SJCRH30 (cell line): ENCODE data around the gene NELL1. TPM values are rescaled to one million over a fixed set of nuclear protein-coding genes. Genes with fewer than 3 reads are reported as not detected.

ENCODE experiments used
- DNase-seq, 2 experiments: peaks; one replicate each; pipeline ENCODE4 v3.0.0-alpha.2; 2015 to 2020
- H3K27ac ChIP-seq: fragments of 250-450 bp; sonication (Bioruptor Pico); 2 replicates; pipeline ENCODE4 v1.5.1; 2020; ENCODE audit warnings: mild to moderate bottlenecking, moderate library complexity
- H3K27me3 ChIP-seq: fragments of 250-450 bp; sonication (Bioruptor Pico); 2 replicates; pipeline ENCODE4 v1.5.1; 2020; ENCODE audit warnings: mild to moderate bottlenecking, moderate library complexity
- H3K36me3 ChIP-seq: fragments of 250-450 bp; sonication (Bioruptor Pico); 2 replicates; pipeline ENCODE4 v1.5.1; 2020; ENCODE audit warnings: mild to moderate bottlenecking, moderate library complexity
- H3K4me1 ChIP-seq: fragments of 250-450 bp; sonication (Bioruptor Pico); 2 replicates; pipeline ENCODE4 v1.5.1; 2020; ENCODE audit warnings: mild to moderate bottlenecking, moderate library complexity
- H3K4me3 ChIP-seq: fragments of 250-450 bp; sonication (Bioruptor Pico); 2 replicates; pipeline ENCODE4 v1.5.1; 2020; ENCODE audit warnings: mild to moderate bottlenecking, moderate library complexity
- H3K9me3 ChIP-seq: fragments of 250-450 bp; sonication (Bioruptor Pico); replicated peaks from 2 replicates; pipeline ENCODE4 v1.5.1; 2020; ENCODE audit warnings: mild to moderate bottlenecking, moderate library complexity
- total RNA-seq: library from RNA; depleted of rRNA; stranded (reverse); fragments of >200 nt; shearing (Covaris generic); gene quantifications from 2 replicates; pipeline ENCODE4 v1.2.3, GENCODE V29; 2014

The NELL1 gene
- total RNA-seq, 1 experiment from 2014 or later = 176 TPM

- no peak overlapping the region for H3K4me3 ChIP-seq
- no peaks in the 10 kb centered on the region for H3K4me1 ChIP-seq
- DNase-seq = no peak
- H3K27me3 ChIP-seq = no peaks in the 10 kb centered on the region
- no peaks in the 10 kb centered on the region for H3K36me3 ChIP-seq
- H3K27ac ChIP-seq = no peak overlapping the region
- no peaks in the 10 kb centered on the region for H3K9me3 ChIP-seq
These were observed 742.2 kb downstream of the NELL1 start for GRCh38 chr11:21411597-21411996.

GRCh38 chr11:21412652-21413383 lies 743.4 kb downstream of the NELL1 start:
- DNase-seq = peak; percentile 5 to 17
- no peak overlapping the region for H3K4me3 ChIP-seq
- no peaks in the 10 kb centered on the region for H3K27me3 ChIP-seq
- H3K4me1 ChIP-seq = no peaks in the 10 kb centered on the region
- H3K27ac ChIP-seq = no peak overlapping the region
- H3K9me3 ChIP-seq = no peaks in the 10 kb centered on the region
- H3K36me3 ChIP-seq = no peaks in the 10 kb centered on the region

GRCh38 chr11:21414953-21415352 lies 745.6 kb downstream of the NELL1 start:
- no peaks in the 10 kb centered on the region for H3K36me3 ChIP-seq
- H3K4me3 ChIP-seq = no peak overlapping the region
- no peaks in the 10 kb centered on the region for H3K9me3 ChIP-seq
- H3K27ac ChIP-seq = no peak overlapping the region
- no peaks in the 10 kb centered on the region for H3K27me3 ChIP-seq
- H3K4me1 ChIP-seq = no peaks in the 10 kb centered on the region
- DNase-seq = no peak

- no peaks in the 10 kb centered on the region for H3K27me3 ChIP-seq
- no peak overlapping the region for H3K4me3 ChIP-seq
- no peaks in the 10 kb centered on the region for H3K36me3 ChIP-seq
- H3K9me3 ChIP-seq = no peaks in the 10 kb centered on the region
- no peak overlapping the region for H3K27ac ChIP-seq
- DNase-seq = no peak
- H3K4me1 ChIP-seq = no peaks in the 10 kb centered on the region
These were observed 746.2 kb downstream of the NELL1 start for GRCh38 chr11:21415606-21416005.

- Histone ChIP-seq H3K36me3 (no peaks in the 10 kb centered on the region), H3K27me3 (no peaks in the 10 kb centered on the region), H3K27ac (no peak overlapping the region), H3K9me3 (no peaks in the 10 kb centered on the region), H3K4me3 (no peak overlapping the region), H3K4me1 (no peaks in the 10 kb centered on the region)
- DNase-seq = no peak
These were observed 752.4 kb downstream of the NELL1 start for GRCh38 chr11:21421711-21422329.

GRCh38 chr11:21426931-21427330 lies 757.5 kb downstream of the NELL1 start:
- no peak overlapping the region for H3K4me3 ChIP-seq
- no peaks in the 10 kb centered on the region for H3K27me3 ChIP-seq
- no peaks in the 10 kb centered on the region for H3K9me3 ChIP-seq
- no peaks in the 10 kb centered on the region for H3K4me1 ChIP-seq
- no peak overlapping the region for H3K27ac ChIP-seq
- no peaks in the 10 kb centered on the region; the same call in 1 of the 2 replicates for H3K36me3 ChIP-seq
- DNase-seq = no peak

GRCh38 chr11:21427726-21428125 lies 758.3 kb downstream of the NELL1 start:
- no peak overlapping the region for H3K4me3 ChIP-seq
- H3K27me3 ChIP-seq = no peaks in the 10 kb centered on the region
- H3K36me3 ChIP-seq = no peaks in the 10 kb centered on the region; the same call in 1 of the 2 replicates
- H3K9me3 ChIP-seq = no peaks in the 10 kb centered on the region
- no peak for DNase-seq
- H3K27ac ChIP-seq = no peak overlapping the region
- no peaks in the 10 kb centered on the region for H3K4me1 ChIP-seq

GRCh38 chr11:21428796-21429195 lies 759.4 kb downstream of the NELL1 start:
- DNase-seq = no peak
- Histone ChIP-seq H3K36me3 (no peaks in the 10 kb centered on the region; the same call in 1 of the 2 replicates), H3K4me3 (no peak overlapping the region), H3K27ac (no peak overlapping the region), H3K4me1 (no peaks in the 10 kb centered on the region), H3K27me3 (no peaks in the 10 kb centered on the region), H3K9me3 (no peaks in the 10 kb centered on the region)

- H3K36me3 ChIP-seq = no peaks in the 10 kb centered on the region; the same call in 1 of the 2 replicates
- H3K27me3 ChIP-seq = no peaks in the 10 kb centered on the region
- H3K27ac ChIP-seq = no peak overlapping the region
- H3K4me3 ChIP-seq = no peak overlapping the region
- no peaks in the 10 kb centered on the region for H3K9me3 ChIP-seq
- no peak for DNase-seq
- H3K4me1 ChIP-seq = no peaks in the 10 kb centered on the region
These were observed 760.0 kb downstream of the NELL1 start for GRCh38 chr11:21429401-21429800.

GRCh38 chr11:21430537-21430936 lies 761.2 kb downstream of the NELL1 start:
- Histone ChIP-seq H3K27me3 (no peaks in the 10 kb centered on the region), H3K4me3 (no peak overlapping the region), H3K9me3 (no peaks in the 10 kb centered on the region), H3K36me3 (no peaks in the 10 kb centered on the region; the same call in 1 of the 2 replicates), H3K4me1 (no peaks in the 10 kb centered on the region), H3K27ac (no peak overlapping the region)
- DNase-seq = no peak

- H3K4me1 ChIP-seq = no peaks in the 10 kb centered on the region
- no peak for DNase-seq
- no peak overlapping the region for H3K27ac ChIP-seq
- H3K36me3 ChIP-seq = no peaks in the 10 kb centered on the region
- H3K27me3 ChIP-seq = no peaks in the 10 kb centered on the region
- no peak overlapping the region for H3K4me3 ChIP-seq
- H3K9me3 ChIP-seq = 0 out of 2 replicates have a peak, but pooled peaks cover 2% of the 10 kb centered on the region
These were observed 777.7 kb downstream of the NELL1 start for GRCh38 chr11:21446939-21447590.

GRCh38 chr11:21447871-21448270 lies 778.5 kb downstream of the NELL1 start:
- no peak for DNase-seq
- no peak overlapping the region for H3K27ac ChIP-seq
- no peaks in the 10 kb centered on the region for H3K36me3 ChIP-seq
- 0 out of 2 replicates have a peak, but pooled peaks cover 2% of the 10 kb centered on the region for H3K9me3 ChIP-seq
- no peaks in the 10 kb centered on the region for H3K27me3 ChIP-seq
- H3K4me1 ChIP-seq = no peaks in the 10 kb centered on the region
- H3K4me3 ChIP-seq = no peak overlapping the region

GRCh38 chr11:21456186-21456585 lies 786.8 kb downstream of the NELL1 start:
- H3K27me3 ChIP-seq = no peaks in the 10 kb centered on the region
- no peaks in the 10 kb centered on the region for H3K36me3 ChIP-seq
- DNase-seq = no peak
- H3K9me3 ChIP-seq = no peaks in the 10 kb centered on the region
- H3K4me3 ChIP-seq = no peak overlapping the region
- H3K27ac ChIP-seq = no peak overlapping the region
- no peaks in the 10 kb centered on the region for H3K4me1 ChIP-seq

- Histone ChIP-seq H3K9me3 (peaks cover 2% of the 10 kb centered on the region; the same call in 1 of the 2 replicates), H3K27ac (no peak overlapping the region), H3K36me3 (no peaks in the 10 kb centered on the region), H3K4me3 (no peak overlapping the region), H3K27me3 (no peaks in the 10 kb centered on the region), H3K4me1 (no peaks in the 10 kb centered on the region; the same call in 1 of the 2 replicates)
- no peak for DNase-seq
These were observed 790.7 kb downstream of the NELL1 start for GRCh38 chr11:21460082-21460481.

- peaks cover 2% of the 10 kb centered on the region; the same call in 1 of the 2 replicates for H3K9me3 ChIP-seq
- H3K27ac ChIP-seq = no peak overlapping the region
- no peak overlapping the region for H3K4me3 ChIP-seq
- no peak for DNase-seq
- H3K4me1 ChIP-seq = no peaks in the 10 kb centered on the region; the same call in 1 of the 2 replicates
- no peaks in the 10 kb centered on the region for H3K36me3 ChIP-seq
- no peaks in the 10 kb centered on the region for H3K27me3 ChIP-seq
These were observed 792.3 kb downstream of the NELL1 start for GRCh38 chr11:21461701-21462100.
